GM18526 (cell line): ENCODE results near the gene ZBTB17.

Source experiments
- POLR2A ChIP-seq: IDR thresholded peaks from 3 replicates; pipeline ENCODE4 v1.6.1; 2011; ENCODE audit not compliant: insufficient read length; ENCODE audit errors: extremely low read depth

ZBTB17 gene

DNA sequence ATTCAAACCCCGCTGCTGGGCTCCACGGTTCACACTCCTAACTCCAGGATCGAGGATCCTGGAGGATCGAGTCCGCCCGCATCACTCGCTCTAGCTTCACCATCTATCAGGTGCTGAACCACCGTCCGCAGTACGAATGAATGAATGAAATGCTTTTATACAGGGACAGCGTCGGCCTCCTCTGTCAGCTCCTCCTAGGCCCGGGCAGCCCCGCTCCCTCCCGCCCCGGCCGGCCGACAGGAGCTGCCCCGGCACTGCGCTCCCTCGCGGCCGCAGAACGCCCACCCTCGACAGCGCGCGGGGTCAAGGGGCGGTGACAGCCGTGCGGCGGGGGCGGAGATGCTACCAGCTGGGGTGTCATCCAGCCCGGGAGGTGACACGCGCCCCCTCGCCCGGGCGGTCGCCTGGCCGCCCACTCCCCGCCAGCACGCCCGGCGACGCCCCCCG, 520 bp downstream of the ZBTB17 start:
- TF ChIP-seq POLR2A, result peak; percentile 20

DNA sequence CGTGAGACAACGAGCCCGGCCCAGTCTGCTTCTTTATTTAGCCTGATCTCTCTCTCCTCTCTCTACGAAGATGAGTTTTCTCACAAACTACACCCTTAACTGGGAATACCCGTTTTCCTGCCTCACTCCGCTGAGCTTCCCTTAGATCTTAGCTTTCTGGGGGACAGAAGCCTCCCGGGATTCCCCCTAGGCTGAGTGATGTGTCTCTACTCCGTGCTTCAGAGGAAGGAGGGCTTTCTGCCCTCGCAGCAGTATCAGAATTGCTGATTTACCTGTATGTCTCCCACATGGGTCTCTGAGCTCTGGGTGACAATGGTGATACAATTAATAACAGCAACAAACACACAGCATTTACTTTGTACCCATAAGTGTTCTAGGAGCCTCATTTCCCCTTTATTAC, 1.0 kb downstream of the ZBTB17 start:
- no peak for TF ChIP-seq POLR2A

DNA sequence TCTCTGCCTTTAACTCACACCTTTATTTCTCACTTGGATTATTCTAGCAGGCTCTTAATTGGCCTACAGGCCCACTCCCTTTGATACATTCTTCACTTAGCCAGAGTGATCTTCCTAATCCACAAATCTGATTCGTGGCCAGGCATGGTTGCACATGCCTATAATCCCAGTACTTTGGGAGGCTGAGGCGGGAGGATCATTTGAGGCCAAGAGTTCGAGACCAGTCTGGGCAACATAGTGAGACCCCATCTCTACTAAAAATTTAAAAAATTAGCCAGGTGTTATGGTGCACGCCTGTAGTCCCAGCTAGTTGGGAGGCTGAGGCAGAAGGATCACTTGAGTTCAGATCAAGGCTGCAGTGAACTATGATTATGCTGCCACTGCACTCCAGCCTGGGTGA, 2.1 kb downstream of the ZBTB17 start:
- no peak for TF ChIP-seq POLR2A

DNA sequence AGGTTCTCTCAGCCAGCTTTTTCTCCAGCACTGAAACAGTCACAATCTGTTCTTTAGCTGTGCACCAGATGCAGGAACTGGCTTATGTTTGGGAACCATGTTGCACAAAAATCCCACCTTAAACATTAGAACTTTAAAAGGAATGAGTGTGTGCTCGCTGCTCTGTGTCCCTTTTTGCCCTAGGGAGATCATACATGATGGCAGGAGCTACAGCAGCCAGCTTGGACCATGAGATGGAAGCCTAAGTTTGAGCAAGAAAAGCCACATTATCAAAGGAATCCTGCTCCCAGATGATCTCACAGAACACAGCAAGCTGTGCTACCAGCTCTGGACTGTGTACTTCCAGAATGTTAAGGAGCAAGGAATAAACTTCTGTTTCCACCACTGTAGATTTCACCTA, 3.5 kb downstream of the ZBTB17 start:
- TF ChIP-seq POLR2A, result no peak

DNA sequence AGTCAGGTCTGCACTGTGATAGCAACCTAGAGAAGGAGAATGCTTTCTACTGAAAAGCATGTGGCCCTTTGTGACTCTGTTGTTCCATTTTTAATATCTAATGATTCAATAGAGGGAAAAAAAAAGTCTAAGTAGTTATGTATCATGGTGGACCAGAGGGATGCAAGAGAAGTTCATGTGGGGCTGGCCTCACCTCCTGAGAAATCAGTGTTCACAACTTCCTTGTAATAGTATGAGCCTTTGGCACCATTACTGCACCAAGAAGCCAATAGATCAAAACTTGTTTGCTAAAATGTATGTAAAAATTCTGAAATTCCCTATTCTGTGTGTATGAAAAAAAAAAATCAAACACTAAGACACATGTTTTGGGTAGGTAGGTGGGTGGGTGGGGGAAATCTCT, 5.0 kb downstream of the ZBTB17 start:
- TF ChIP-seq POLR2A, result no peak

DNA sequence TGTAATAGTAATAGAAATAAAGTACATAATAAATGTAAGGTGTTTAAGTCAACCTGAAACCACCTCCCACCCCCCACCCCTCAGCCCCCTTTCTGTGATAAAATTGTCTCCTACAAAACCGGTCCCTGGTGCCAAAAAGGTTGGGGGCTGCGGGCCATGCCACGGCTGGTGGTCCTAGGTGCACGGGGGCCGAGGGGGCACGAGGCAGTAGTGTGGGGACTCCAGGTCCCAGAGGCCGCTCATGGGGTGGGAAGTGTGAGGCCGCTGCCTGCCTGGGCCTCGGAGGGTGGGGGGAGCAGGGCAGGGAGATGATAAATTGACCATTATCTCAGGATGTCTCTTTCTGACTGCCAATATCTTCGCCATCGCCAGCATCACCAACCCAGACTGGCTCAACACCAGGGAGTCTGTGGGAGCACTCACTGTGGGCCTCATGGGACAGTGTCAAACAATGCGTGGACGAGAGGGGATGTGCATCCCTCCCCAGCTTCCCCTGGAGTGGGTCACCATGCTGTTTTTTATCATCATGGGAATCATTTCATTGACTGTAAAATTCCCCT, 6.5 kb downstream of the ZBTB17 start:
- TF ChIP-seq POLR2A, result no peak

DNA sequence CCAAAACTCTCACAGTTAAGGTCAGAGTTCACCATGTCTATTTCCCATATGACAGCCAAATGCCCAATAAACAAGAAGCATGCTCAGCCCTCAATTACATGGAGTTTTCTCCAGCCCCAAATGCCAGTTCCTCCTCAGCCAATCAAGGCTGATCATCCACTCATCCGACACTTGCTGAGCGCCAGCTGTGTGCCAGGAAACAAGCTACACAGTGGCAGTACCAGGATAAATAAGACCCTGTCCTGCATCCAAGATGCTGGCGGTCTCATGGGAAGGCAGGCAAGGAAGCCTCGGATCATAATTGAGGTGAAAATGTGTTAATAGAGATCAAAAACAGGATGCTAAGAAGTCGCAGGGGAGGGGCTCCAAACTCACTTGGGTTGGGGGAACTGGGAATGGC, 7.7 kb downstream of the ZBTB17 start:
- no peak for TF ChIP-seq POLR2A

DNA sequence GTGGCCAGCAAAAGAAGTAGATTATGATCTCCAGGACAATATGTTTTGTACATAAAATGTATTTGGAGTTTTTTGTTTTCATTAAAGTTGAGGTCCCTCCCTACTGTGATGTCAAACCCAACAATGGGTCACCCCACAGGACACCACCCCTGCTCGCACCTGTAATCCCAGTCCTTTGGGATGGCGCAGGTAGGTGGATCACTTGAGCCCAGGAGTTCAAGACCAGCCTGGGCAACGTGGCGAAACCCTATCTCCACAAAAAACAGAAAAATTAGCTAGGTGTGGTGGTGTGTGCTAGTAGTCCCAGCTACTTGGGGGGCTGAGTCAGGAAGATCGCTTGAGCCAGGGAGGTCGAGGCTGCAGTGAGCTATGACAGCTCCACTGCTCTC, 9.0 kb downstream of the ZBTB17 start:
- TF ChIP-seq POLR2A, result no peak

DNA sequence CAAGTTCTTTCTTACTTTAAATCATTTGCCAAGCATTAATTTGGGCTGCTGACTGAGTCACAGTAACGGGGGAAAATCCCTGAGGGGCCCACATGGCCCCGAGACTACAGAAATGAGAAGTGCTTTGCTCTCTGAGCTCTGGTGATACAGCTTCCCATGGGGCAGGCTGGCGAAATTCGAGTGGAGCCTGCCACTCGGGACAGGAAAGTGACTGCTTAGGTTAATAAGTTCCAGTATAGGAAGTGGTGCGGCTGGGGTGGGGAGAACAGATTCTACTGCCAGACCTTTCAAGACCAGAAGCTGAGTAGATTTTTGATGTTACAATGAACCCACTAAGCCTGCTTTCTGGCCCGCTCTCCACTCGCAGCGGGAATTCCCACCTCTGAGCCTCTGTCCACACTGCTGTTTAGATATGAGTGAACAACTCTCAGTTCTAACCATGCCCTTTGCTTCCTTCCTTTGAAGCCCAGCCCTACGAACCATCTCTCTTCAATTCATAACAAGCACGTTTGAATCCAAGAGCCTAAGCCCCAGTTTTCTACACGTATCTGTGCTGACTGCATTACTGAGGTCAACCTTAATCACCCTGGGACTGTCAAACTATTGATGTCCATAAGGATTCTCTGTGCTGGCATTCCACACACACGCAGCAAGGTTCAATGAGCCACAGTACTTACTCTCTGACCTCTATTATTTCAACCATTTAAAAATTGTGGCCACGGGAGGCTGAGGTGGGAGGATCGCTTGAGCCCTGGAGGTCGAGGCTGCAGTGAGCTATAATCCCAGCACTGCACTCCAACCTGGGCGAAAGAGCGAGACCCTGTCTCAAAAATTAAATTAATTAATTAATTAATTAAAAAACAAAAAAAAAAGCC, 9.6 kb downstream of the ZBTB17 start:
- TF ChIP-seq POLR2A, result no peak

DNA sequence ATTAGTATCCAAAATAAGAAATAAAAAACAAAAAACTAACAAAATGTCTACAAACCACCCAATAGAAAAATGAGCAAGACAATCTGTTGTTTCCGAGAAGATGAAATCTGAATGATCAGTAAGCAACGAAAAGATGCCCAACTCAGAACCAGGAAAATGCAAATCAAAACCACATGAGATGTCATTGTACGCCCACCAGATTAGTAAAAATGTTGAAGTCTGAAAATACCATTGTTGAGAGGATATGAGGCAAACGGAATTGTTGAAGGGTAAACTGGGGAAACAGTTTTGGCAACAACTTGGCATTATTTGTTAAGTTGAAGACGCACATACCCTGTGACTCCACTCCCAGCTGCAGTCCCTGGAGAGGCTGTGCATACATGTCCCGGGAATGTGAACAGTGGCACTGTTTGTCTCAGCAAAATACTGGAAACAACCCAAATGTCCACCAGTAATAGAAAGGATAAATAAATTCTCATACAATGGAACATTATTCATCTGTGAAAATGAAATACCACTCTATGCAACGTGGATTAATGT, 10.6 kb downstream of the ZBTB17 start:
- TF ChIP-seq POLR2A, result no peak

DNA sequence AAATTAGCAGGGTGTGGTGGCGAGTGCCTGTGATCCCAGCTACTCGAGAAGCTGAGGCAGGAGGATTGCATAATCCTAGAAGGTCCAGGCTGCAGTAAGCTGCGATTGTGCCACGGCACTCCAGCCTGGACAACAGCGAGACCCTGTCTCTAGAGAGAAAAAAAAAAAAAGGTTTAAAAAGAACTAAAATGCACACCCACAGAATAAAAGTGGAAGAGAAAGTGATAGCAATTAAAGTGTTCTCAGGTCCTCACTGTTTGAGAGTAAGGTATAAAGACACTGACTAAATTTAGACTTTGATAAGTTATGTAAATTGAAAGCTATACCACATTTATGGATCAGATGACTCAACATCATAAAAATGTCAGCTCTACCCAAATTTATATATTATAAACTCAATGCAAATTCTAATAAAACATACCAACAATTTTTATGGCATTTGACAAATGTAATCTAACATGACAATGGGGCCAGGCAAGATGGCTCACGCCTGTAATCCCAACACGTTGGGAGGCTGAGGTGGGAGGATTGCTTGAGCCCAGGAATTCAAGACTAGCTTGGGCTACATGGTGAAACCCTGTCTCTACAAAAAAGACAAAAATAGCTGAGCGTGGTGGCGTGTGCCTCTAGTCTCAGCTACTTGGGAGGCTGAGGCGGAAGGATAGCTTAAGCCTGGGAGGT, 11.8 kb downstream of the ZBTB17 start:
- TF ChIP-seq POLR2A, result no peak

DNA sequence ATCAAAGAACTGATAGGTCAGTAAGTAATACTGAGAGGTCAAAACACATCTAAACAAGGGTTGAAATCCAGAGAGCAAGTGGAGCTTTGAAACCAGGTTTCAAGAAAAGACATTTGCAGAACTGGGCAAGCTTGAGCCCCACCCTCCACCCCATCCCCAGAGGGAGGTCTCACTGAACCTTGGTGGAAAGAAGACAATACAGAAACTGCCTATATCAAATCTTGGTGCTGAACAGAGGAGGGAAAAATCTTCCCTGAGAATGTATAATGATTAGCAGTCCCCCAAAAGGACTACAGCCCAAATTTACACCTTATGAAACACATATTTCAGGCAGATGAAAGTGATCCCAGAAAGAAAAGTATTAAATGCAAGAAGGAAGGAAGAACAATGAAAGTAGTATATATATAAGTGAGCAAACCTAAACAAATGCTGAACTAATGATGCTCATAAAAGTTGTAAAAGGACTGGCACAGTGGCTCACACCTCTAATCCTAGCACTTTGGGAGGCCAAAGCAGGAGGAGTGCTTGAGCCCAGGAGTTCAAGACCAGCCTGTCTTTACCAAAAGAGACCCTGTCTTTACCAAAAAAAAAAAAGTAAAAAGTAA, 12.4 kb downstream of the ZBTB17 start:
- no peak for TF ChIP-seq POLR2A

DNA sequence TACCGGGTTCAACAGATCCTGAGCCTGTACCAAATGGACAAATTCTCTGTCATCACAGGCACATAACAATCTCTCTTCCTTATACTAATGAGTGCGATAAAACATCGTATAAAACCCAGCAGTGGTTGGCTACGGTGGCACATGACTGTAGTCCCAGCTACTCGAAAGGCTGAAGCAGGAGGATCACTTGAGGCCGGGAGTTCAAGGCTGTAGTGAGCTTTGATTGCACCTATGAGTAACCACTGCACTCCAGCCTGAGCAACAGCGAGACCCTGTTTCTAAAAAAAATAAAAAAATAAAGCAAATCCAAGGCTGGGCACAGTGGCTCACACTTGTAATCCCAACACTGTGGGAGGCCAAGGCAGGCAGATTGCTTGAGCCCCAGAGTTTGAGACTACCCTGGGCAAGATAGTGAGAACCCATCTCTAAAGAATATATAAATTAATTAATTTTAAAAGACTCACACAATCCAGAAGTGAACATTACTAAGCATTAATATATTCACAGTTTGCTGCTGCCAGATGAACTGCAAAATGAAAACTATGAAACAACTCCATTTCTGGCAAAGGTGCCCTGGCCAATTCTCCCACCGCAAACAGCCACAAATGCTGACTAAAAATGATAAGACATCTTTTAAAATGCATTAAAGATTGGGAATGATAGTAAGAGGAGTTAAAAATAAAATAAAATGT, 13.1 kb downstream of the ZBTB17 start:
- no peak for TF ChIP-seq POLR2A

DNA sequence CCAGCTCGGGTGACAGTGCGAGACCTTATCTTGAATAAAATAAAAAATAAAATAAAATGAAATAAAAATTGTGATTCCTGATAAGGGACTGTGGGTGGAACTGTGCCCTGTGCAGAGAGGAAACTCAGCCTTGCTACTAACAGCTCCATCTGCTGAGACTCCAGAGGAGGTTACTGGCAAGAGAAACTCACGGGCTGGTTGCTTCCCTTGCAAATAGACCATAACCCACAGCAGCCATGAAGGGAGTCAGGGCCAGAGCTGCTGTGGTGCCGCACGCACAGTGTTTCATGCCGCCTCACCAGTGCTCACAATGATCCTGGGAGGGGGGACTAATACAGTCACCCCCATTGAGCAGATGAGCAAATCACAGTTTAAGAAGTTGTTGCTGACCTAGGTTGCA, 13.7 kb downstream of the ZBTB17 start:
- no peak for TF ChIP-seq POLR2A

DNA sequence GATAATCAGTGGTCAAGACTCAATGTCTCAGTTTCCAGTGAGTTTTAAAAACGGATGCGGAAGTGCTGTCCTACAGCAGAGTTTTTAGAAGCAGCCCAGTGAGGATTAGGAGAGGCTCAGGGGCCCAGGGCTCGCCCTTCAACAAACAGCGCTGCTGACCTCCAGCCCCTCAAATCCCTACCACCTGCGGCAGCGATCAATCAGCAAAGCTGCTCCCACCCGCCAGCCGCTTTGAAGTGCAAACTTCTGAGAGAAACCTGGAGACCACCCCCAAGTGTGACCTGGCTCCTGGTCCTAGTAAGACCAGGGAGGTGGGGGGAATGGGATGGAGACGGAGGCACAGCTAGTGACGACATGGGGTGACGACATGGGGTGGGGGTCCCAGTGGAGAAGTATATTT, 14.4 kb downstream of the ZBTB17 start:
- no peak for TF ChIP-seq POLR2A
